GF-D8 (cell line): ENCODE measurements around the gene PIAS4.

ENCODE experiments used
- DNase-seq: peaks from one replicate; lab custom pipeline; 2025; lab: John Stamatoyannopoulos, UW

The PIAS4 gene

GRCh38 chr19:4023600-4024398, 16.3 kb downstream of the PIAS4 start:
- DNase-seq, result no peak

GRCh38 chr19:4025317-4025716, 17.8 kb downstream of the PIAS4 start:
- DNase-seq, result no peak

GRCh38 chr19:4027146-4027545, 19.6 kb downstream of the PIAS4 start:
- no peak for DNase-seq

- no peak for DNase-seq
Measured at GRCh38 chr19:4028334-4029246, 21.1 kb downstream of the PIAS4 start.

GRCh38 chr19:4029247-4029614, 21.7 kb downstream of the PIAS4 start:
- no peak for DNase-seq

- no peak for DNase-seq
Measured at GRCh38 chr19:4030552-4030951, 23.0 kb downstream of the PIAS4 start.

- no peak for DNase-seq
Measured at GRCh38 chr19:4030981-4031380, 23.4 kb downstream of the PIAS4 start.

- DNase-seq, result no peak
Measured at GRCh38 chr19:4031420-4031819, 23.9 kb downstream of the PIAS4 start.

- DNase-seq, result no peak
Measured at GRCh38 chr19:4032436-4032835, 24.9 kb downstream of the PIAS4 start.

- DNase-seq, result no peak
Measured at GRCh38 chr19:4033028-4033956, 25.8 kb downstream of the PIAS4 start.

- no peak for DNase-seq
Measured at GRCh38 chr19:4034048-4035017, 26.8 kb downstream of the PIAS4 start.

GRCh38 chr19:4035018-4035566, 27.6 kb downstream of the PIAS4 start:
- no peak for DNase-seq

GRCh38 chr19:4035582-4035981, 28.0 kb downstream of the PIAS4 start:
- DNase-seq, result no peak

- no peak for DNase-seq
Measured at GRCh38 chr19:4036576-4037300, 29.2 kb downstream of the PIAS4 start.

- DNase-seq, result no peak
Measured at GRCh38 chr19:4037301-4037949, 29.9 kb downstream of the PIAS4 start.

GRCh38 chr19:4038057-4038456, 30.5 kb downstream of the PIAS4 start:
- DNase-seq, result no peak

- no peak for DNase-seq
Measured at GRCh38 chr19:4038661-4039423, 31.3 kb downstream of the PIAS4 start.

- DNase-seq, result no peak
Measured at GRCh38 chr19:4042064-4042730, 34.7 kb downstream of the PIAS4 start.
